Fibroblast of lung (primary cell): ENCODE results near the gene FAM114A1. TPM values are rescaled to one million over a fixed set of nuclear protein-coding genes. Genes with fewer than 3 reads are reported as not detected.
A peak's percentile ranks its signal among the peaks of the same experiment; 100 is the strongest.

Experiments used
- DNase-seq, 2 donors: peaks; one replicate each; pipeline versions ENCODE4 v3.0.0 to v3.0.0-alpha.2; 2010; ENCODE audit warnings: low read depth in 2 of 2
- H2AFZ ChIP-seq: 2 replicates; pipeline ENCODE4 v1.5.1; 2012; ENCODE audit warnings: low read length, control low read depth, inconsistent platforms
- H3K27ac ChIP-seq: 2 replicates; pipeline ENCODE4 v1.5.1; 2011; ENCODE audit warnings: low read length, control low read depth; ENCODE audit not compliant: insufficient read depth
- H3K27me3 ChIP-seq: 2 replicates; pipeline ENCODE4 v1.5.1; 2011; ENCODE audit warnings: mild to moderate bottlenecking, low read length; ENCODE audit not compliant: control insufficient read depth, insufficient read depth
- H3K36me3 ChIP-seq: 2 replicates; pipeline ENCODE4 v1.5.1; 2011; ENCODE audit warnings: low read length; ENCODE audit not compliant: control insufficient read depth, insufficient read depth
- H3K4me1 ChIP-seq: 2 replicates; pipeline ENCODE4 v1.5.1; 2011; ENCODE audit warnings: low read length; ENCODE audit not compliant: control insufficient read depth, insufficient read depth; ENCODE audit errors: extremely low read depth
- H3K4me2 ChIP-seq: 2 replicates; pipeline ENCODE4 v1.5.1; 2011; ENCODE audit warnings: low read length, control low read depth; ENCODE audit not compliant: insufficient read depth; ENCODE audit errors: extremely low read depth
- H3K4me3 ChIP-seq, 4 experiments: fragments of 200-600 bp in 1 of 4; sonication (generic) in 1 of 4; replicated peaks in 1 of 4; 2 replicates each; pipeline ENCODE4 v1.5.1; 2011 to 2016; ENCODE audit warnings: low read length in 4 of 4, low read depth in 3 of 4, mild to moderate bottlenecking in 3 of 4, control low read depth in 2 of 4, inconsistent platforms in 1 of 4, mixed read lengths in 1 of 4; ENCODE audit not compliant: insufficient read depth in 1 of 4; ENCODE audit errors: control extremely low read depth in 1 of 4
- H3K79me2 ChIP-seq: 2 replicates; pipeline ENCODE4 v1.5.1; 2012; ENCODE audit warnings: mild to moderate bottlenecking, low read length, inconsistent platforms; ENCODE audit not compliant: control insufficient read depth, insufficient read depth
- H3K9ac ChIP-seq: 2 replicates; pipeline ENCODE4 v1.5.1; 2011; ENCODE audit warnings: mild to moderate bottlenecking, low read length, control low read depth; ENCODE audit not compliant: insufficient read depth
- H3K9me3 ChIP-seq: 2 replicates; pipeline ENCODE4 v1.5.1; 2012; ENCODE audit warnings: low read depth, low read length; ENCODE audit not compliant: control insufficient read depth, insufficient read depth
- H4K20me1 ChIP-seq: 2 replicates; pipeline ENCODE4 v1.5.1; 2011; ENCODE audit warnings: low read length; ENCODE audit not compliant: control insufficient read depth, insufficient read depth; ENCODE audit errors: extremely low read depth
- EZH2 ChIP-seq: IDR thresholded peaks from 2 replicates; pipeline ENCODE4 v1.5.1; 2012; ENCODE audit warnings: low read length, control low read depth, mild to moderate bottlenecking; ENCODE audit errors: missing control alignments
- polyA plus RNA-seq, 2 donors: library from polyadenylated mRNA; depleted of rRNA in 1 of 2; stranded (reverse) in 1 of 2; unstranded in 1 of 2; fragments of >200 nt; gene quantifications; 2 replicates each; pipeline ENCODE4 v1.2.1, GENCODE V29; 2011 to 2012; ENCODE audit warnings: missing spikeins in 1 of 2
- total RNA-seq: library from RNA; depleted of rRNA; stranded (reverse); fragments of >200 nt; gene quantifications from 2 replicates; pipeline ENCODE4 v1.2.1, GENCODE V29; 2014
- TF ChIP-seq, protein P1 (sequence below), 2 donors: IDR thresholded peaks in 1 of 2; conservative IDR thresholded peaks in 1 of 2; 1 replicate in 1 of 2; 2 replicates in 1 of 2; pipeline ENCODE4 v1.5.1; 2011 to 2012; ENCODE audit warnings: low read length in 2 of 2, control low read depth in 1 of 2, inconsistent platforms in 1 of 2, low read depth in 1 of 2, mild to moderate bottlenecking in 1 of 2

FAM114A1 gene
- total and polyA plus RNA-seq, 2 donors (not counting 1 experiment from before 2014, with no cell fraction given): 296 to 402 TPM

DNA sequence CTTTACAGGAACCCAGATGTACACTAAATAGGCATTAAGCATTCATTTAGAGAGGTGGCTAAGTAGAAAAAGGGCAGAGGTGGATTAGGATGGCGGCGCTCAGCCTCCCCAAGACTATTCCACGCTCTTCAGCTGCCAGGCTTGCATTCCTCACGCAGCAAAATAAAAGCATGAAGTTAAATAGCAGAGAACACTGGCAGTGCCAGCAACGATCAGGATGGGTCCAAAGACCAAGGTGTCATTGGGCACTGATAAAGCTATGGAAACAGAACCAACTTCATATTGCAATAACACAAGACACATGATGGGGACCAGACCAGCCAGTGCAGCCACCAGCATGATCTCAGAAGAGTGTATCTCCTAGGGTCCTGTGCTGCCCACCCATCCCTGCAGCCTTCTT, 122.6 kb downstream of the FAM114A1 start:
- no peak overlapping the region for H2AFZ ChIP-seq
- H3K4me3 ChIP-seq: no peak overlapping the region
- no peak overlapping the region for H3K4me2 ChIP-seq
- H3K27me3 ChIP-seq: no peaks in the 10 kb centered on the region
- TF ChIP-seq, protein P1, sequence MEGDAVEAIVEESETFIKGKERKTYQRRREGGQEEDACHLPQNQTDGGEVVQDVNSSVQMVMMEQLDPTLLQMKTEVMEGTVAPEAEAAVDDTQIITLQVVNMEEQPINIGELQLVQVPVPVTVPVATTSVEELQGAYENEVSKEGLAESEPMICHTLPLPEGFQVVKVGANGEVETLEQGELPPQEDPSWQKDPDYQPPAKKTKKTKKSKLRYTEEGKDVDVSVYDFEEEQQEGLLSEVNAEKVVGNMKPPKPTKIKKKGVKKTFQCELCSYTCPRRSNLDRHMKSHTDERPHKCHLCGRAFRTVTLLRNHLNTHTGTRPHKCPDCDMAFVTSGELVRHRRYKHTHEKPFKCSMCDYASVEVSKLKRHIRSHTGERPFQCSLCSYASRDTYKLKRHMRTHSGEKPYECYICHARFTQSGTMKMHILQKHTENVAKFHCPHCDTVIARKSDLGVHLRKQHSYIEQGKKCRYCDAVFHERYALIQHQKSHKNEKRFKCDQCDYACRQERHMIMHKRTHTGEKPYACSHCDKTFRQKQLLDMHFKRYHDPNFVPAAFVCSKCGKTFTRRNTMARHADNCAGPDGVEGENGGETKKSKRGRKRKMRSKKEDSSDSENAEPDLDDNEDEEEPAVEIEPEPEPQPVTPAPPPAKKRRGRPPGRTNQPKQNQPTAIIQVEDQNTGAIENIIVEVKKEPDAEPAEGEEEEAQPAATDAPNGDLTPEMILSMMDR (conservative IDR thresholded peaks at IDR 0.05 in 1 of 2, IDR thresholded peaks at IDR 0.05 in 1 of 2; ENCODE audit: low read depth in 1 of 2, low read length in 2 of 2): no peak
- no peak for TF ChIP-seq EZH2
- no peaks in the 10 kb centered on the region for H4K20me1 ChIP-seq
- H3K36me3 ChIP-seq: no peaks in the 10 kb centered on the region
- no peak overlapping the region for H3K27ac ChIP-seq
- no peak overlapping the region for H3K9ac ChIP-seq
- no peaks in the 10 kb centered on the region for H3K9me3 ChIP-seq
- DNase-seq: no peak
- H3K4me1 ChIP-seq: no peaks in the 10 kb centered on the region
- H3K79me2 ChIP-seq: no peaks in the 10 kb centered on the region

DNA sequence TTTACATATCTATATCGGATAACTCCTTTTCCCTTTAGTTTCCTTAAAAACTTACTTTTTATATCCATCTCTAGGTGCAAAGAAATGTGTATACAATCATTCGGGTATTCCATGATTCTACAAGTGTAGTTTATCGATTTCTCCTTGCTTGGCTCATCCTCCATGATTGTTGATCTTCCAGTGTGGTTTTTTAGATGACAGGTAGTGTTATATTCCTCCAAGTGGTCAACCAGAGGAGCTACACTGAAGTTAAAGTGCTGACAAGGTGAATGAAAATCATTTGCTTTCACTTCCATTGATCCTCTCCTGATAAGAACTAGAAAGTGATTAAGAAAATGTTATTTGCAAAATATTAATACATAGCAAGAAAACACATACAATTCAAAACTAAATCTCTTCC, 126.1 kb downstream of the FAM114A1 start:
- H2AFZ ChIP-seq: no peak overlapping the region
- H3K27me3 ChIP-seq: no peaks in the 10 kb centered on the region
- no peak overlapping the region for H3K4me2 ChIP-seq

DNA sequence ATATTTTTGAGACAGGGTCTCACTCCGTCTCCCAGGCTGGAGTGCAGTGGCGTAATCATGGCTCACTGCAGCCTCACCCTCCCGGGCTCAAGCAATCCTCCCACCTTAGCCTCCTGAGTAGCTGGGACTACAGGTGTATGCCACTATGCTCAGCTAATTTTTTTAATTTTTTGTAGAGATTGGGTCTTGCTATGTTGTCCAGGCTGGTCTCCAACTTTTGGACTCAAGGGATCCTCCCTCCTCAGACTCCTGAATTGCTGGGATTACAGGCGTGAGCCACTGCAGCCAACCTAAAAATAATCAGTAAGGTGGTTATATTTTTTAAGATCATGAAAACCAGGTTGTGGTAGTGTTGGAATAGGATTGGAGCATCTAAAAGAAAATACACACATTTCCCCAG, 126.5 kb downstream of the FAM114A1 start:
- Histone ChIP-seq H3K36me3 (no peaks in the 10 kb centered on the region), H3K27me3 (no peaks in the 10 kb centered on the region), H3K4me3 (no peak overlapping the region), H4K20me1 (no peaks in the 10 kb centered on the region), H3K9ac (no peak overlapping the region), H3K9me3 (no peaks in the 10 kb centered on the region), H3K79me2 (no peaks in the 10 kb centered on the region), H3K4me2 (no peak overlapping the region), H2AFZ (no peak overlapping the region), H3K4me1 (no peaks in the 10 kb centered on the region), H3K27ac (no peak overlapping the region)
- no peak for DNase-seq
- no peak for TF ChIP-seq EZH2
- TF ChIP-seq, protein P1 (conservative IDR thresholded peaks at IDR 0.05 in 1 of 2, IDR thresholded peaks at IDR 0.05 in 1 of 2; ENCODE audit: low read depth in 1 of 2, low read length in 2 of 2): no peak

More for the DNA sequence above, 126.1 kb downstream of the FAM114A1 start:
- no peaks in the 10 kb centered on the region for H4K20me1 ChIP-seq
- TF ChIP-seq, protein P1 (conservative IDR thresholded peaks at IDR 0.05 in 1 of 2, IDR thresholded peaks at IDR 0.05 in 1 of 2; ENCODE audit: low read depth in 1 of 2, low read length in 2 of 2): peak in 1 of 2 donors; percentile 17
- TF ChIP-seq EZH2: no peak
- H3K4me3 ChIP-seq: no peak overlapping the region
- H3K27ac ChIP-seq: no peak overlapping the region
- DNase-seq: no peak
- no peaks in the 10 kb centered on the region for H3K4me1 ChIP-seq
- H3K79me2 ChIP-seq: no peaks in the 10 kb centered on the region
- H3K36me3 ChIP-seq: no peaks in the 10 kb centered on the region
- no peaks in the 10 kb centered on the region for H3K9me3 ChIP-seq
- no peak overlapping the region for H3K9ac ChIP-seq

Other genes starting within 250 kb of the FAM114A1 start
- gene KLF3, start 203.6 kb upstream of the FAM114A1 start, total RNA-seq: 12.1 and 12.4 TPM in 2 replicates
- gene KLF3, start 203.6 kb upstream of the FAM114A1 start, polyA plus RNA-seq: 16.3 and 18.9 TPM in 2 replicates
- gene TLR10, start 84.8 kb upstream of the FAM114A1 start, total RNA-seq: not detected in 2 replicates
- gene TLR10, start 84.8 kb upstream of the FAM114A1 start, polyA plus RNA-seq: not detected in 2 replicates
- gene TLR1, start 63.0 kb upstream of the FAM114A1 start, total RNA-seq: 1.3 and 1.7 TPM in 2 replicates
- gene TLR1, start 63.0 kb upstream of the FAM114A1 start, polyA plus RNA-seq: 0.41 and 0.77 TPM in 2 replicates
- gene TLR6, start 11.0 kb upstream of the FAM114A1 start, total RNA-seq: 1.0 and 2.3 TPM in 2 replicates
- gene TLR6, start 11.0 kb upstream of the FAM114A1 start, polyA plus RNA-seq: 1.9 and 2.3 TPM in 2 replicates
- 0.17 and 0.26 TPM in 2 replicates for gene TMEM156, start 164.6 kb downstream of the FAM114A1 start, total RNA-seq
- 0.05 and 0.06 TPM in 2 replicates for gene TMEM156, start 164.6 kb downstream of the FAM114A1 start, polyA plus RNA-seq
- gene KLHL5, start 194.4 kb downstream of the FAM114A1 start, total RNA-seq: 120 and 152 TPM in 2 replicates
- gene KLHL5, start 194.4 kb downstream of the FAM114A1 start, polyA plus RNA-seq: 40.0 and 88.3 TPM in 2 replicates